NCI-H526 (cell line): ENCODE data around the gene KLF5.
"Not testable (repeated sequence)": the region's sequence is repeated elsewhere in the genome, so short reads cannot be mapped to it uniquely, and the experiment has no call there.

Experiments
- DNase-seq, 2 experiments: peaks; one replicate each; lab custom pipeline; 2025; lab: John Stamatoyannopoulos, UW

KLF5 gene

GRCh38 chr13:73088332-73088935 lies 29.6 kb downstream of the KLF5 start:
- no peak for DNase-seq

DNA sequence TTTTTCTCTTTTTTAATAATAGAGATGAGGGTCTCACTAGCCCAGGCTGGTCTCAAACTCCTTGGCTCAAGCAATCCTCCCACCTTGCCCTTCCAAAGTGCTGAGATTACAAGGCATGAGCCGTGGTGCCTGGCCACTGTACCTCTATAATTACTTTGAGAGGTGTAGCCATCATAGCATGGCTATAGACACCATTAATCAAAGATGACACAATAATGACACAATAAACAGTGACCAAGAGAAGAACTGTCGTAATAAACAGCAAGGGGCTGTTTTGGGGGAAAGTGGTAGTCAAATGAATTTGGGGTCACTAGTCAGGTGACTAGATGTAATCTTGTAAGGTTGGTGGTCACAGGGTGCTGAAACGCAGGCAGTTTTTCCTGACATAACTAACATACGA lies 30.4 kb downstream of the KLF5 start:
- DNase-seq: no peak

- DNase-seq: no peak
Measured at GRCh38 chr13:73090116-73090822, 31.5 kb downstream of the KLF5 start.

- no peak for DNase-seq
Measured at GRCh38 chr13:73090823-73091187, 32.0 kb downstream of the KLF5 start.

GRCh38 chr13:73092829-73093228 lies 34.0 kb downstream of the KLF5 start:
- DNase-seq: no peak

GRCh38 chr13:73096173-73096572 lies 37.4 kb downstream of the KLF5 start:
- no peak for DNase-seq

GRCh38 chr13:73096638-73097037 lies 37.8 kb downstream of the KLF5 start:
- no peak for DNase-seq

DNA sequence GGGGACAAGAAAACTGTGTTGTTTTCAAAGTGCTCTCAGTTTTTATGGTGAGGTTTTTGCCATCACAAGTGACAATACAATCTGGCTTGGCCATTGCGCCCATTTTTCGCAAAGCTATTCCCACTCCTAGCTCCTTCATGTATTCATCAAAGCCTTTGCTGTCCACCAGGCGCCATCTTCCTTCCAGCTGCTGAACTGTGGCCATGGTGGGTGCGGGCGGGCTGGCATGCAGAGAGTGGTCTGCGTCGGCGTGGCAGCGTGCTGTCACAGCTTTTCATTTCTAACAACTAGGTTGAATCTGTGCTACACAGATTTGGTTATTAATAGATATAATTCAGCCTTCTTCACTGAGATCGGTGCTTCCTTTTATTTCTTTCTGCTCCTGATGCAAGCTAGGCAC lies 42.0 kb downstream of the KLF5 start:
- not testable (repeated sequence) for DNase-seq

GRCh38 chr13:73101351-73102007 lies 42.7 kb downstream of the KLF5 start:
- DNase-seq: peak in 1 of 2 experiments; percentile 43

DNA sequence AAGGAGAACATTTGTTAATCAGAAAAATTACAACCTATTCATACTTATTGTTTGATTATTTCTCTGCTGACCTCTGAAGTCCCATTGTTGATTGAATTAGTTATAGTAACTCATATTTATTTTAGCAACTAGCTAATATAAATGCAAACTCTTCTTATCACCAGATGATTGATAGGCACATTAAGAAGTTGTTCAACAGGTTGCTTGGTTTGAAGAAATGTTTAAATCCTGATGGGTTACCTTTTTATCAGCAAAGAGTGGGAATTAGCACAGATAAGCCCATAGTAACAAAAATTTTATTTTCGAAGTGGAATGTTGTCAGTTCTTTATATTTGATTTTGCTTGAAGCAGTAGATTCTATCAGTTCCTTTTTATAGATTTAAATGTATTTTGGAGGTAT lies 44.4 kb downstream of the KLF5 start:
- no peak for DNase-seq

DNA sequence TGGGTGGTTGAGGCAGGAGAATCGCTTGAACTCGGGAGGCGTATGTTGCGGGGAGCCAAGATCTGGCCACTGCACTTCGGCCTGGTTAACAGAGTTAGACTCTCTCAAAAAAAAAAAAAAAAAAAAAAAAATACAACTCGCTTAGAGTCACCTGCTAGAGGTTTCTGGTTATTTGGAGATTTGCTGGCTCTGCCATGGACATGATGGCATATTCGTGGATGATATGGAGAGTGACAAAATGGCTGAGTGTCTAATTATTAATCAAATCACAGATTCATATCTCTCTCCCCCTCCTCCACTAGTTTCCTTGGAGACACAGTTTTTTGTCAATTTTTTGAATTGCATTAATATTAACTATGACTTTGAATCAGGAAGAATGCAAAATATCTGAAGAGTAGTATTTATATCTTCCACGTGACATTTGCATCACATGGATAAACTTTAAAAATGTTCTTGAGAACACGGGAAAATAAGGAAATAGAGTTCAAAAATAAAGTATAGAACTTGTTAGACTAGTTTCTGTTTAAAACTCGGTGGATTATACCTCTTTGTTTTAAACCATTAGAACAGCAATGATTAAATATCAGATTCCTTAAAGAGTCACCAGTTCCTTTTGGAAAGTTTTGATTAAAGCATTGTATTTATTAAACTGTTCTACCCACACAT lies 47.8 kb downstream of the KLF5 start:
- no peak for DNase-seq

GRCh38 chr13:73107481-73107880 lies 48.7 kb downstream of the KLF5 start:
- peak; percentile 76 to 78 for DNase-seq

GRCh38 chr13:73107970-73108369 lies 49.2 kb downstream of the KLF5 start:
- DNase-seq: no peak

GRCh38 chr13:73109288-73109899 lies 50.6 kb downstream of the KLF5 start:
- no peak for DNase-seq

DNA sequence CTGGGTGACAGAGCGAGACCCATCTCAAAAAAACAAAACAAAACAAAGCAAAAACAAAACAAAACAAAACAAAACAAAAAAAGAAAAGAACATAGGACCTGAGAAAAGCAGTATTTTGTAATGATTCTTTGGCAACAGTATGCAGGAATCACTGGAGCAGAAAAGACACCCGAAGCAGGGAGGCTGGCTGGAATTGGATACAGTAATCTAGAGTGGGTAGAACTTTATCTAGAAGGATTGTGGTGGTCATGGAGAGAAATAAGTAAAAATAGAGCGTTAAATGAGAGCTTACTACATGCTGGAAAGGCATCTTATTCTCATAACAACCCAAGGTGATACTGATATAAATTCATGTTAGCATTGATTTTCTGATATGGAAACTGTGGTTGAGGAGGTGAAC lies 51.2 kb downstream of the KLF5 start:
- no peak for DNase-seq

GRCh38 chr13:73110814-73111213 lies 52.0 kb downstream of the KLF5 start:
- DNase-seq: peak in 1 of 2 experiments; percentile 15

GRCh38 chr13:73111331-73111730 lies 52.5 kb downstream of the KLF5 start:
- no peak for DNase-seq

GRCh38 chr13:73119612-73120011 lies 60.8 kb downstream of the KLF5 start:
- peak in 1 of 2 experiments; percentile 29 for DNase-seq
